Smooth muscle cell (in vitro differentiated cells): ENCODE results near the gene LTB4R2. TPM values are rescaled to one million over a fixed set of nuclear protein-coding genes. Genes with fewer than 3 reads are reported as not detected.

Experiments
- DNase-seq: peaks from one replicate; lab custom pipeline; 2025; ENCODE audit not compliant: unreplicated experiment; lab: John Stamatoyannopoulos, UW
- H2AFZ ChIP-seq: fragments of 200-600 bp; sonication (generic); 2 replicates; pipeline ENCODE4 v1.6.0; 2016; ENCODE audit warnings: antibody characterized with exemption, low read depth, mild to moderate bottlenecking
- H3F3A ChIP-seq: fragments of 200-600 bp; sonication (generic); 2 replicates; pipeline ENCODE4 v1.6.0; 2017; ENCODE audit warnings: antibody characterized with exemption, low read depth
- H3K27ac ChIP-seq: fragments of 200-600 bp; sonication (generic); 2 replicates; pipeline ENCODE4 v1.5.1; 2016; ENCODE audit warnings: low read depth, mild to moderate bottlenecking
- H3K27me3 ChIP-seq: fragments of 200-600 bp; sonication (generic); 2 replicates; pipeline ENCODE4 v1.6.1; 2016; ENCODE audit warnings: low read depth, mild to moderate bottlenecking
- H3K36me3 ChIP-seq: fragments of 200-600 bp; sonication (generic); 2 replicates; pipeline ENCODE4 v1.5.1; 2016; ENCODE audit warnings: low read depth
- H3K4me1 ChIP-seq: fragments of 200-600 bp; sonication (generic); 2 replicates; pipeline ENCODE4 v1.5.1; 2016; ENCODE audit warnings: low read depth
- H3K4me2 ChIP-seq: fragments of 200-600 bp; sonication (generic); 2 replicates; pipeline ENCODE4 v1.6.0; 2016; ENCODE audit warnings: mild to moderate bottlenecking
- H3K4me3 ChIP-seq: fragments of 200-600 bp; sonication (generic); 2 replicates; pipeline ENCODE4 v1.5.1; 2016; ENCODE audit warnings: mild to moderate bottlenecking
- H3K79me2 ChIP-seq: fragments of 200-600 bp; sonication (generic); 2 replicates; pipeline ENCODE4 v1.6.0; 2016; ENCODE audit warnings: low read depth, mild to moderate bottlenecking
- H3K9ac ChIP-seq: fragments of 200-600 bp; sonication (generic); 2 replicates; pipeline ENCODE4 v1.6.0; 2016; ENCODE audit warnings: low read depth
- H3K9me3 ChIP-seq: fragments of 200-600 bp; sonication (generic); replicated peaks from 2 replicates; pipeline ENCODE4 v1.5.1; 2016; ENCODE audit warnings: low read depth
- H4K20me1 ChIP-seq: fragments of 200-600 bp; sonication (generic); 2 replicates; pipeline ENCODE4 v1.6.0; 2016; ENCODE audit warnings: low read depth
- WGBS: methylation state at CpG from one replicate; pipeline ENCODE4 v1.1.7; 2016; ENCODE audit warnings: low lambda C conversion rate; 5-methylcytosine and 5-hydroxymethylcytosine counted together
- polyA plus RNA-seq: library from polyadenylated mRNA; unstranded; fragments of >200 nt; fragmentation: Nextera tagmentation; extraction: Ambion mirVana; gene quantifications from 2 replicates; pipeline ENCODE4 v1.2.1, GENCODE V29; 2016
- total RNA-seq: library from RNA; depleted of rRNA; stranded (reverse); fragments of >200 nt; gene quantifications from 2 replicates; pipeline ENCODE4 v1.2.3, GENCODE V29; 2014
- TF ChIP-seq, protein P1 (sequence below): fragments of 200-600 bp; sonication (generic); IDR thresholded peaks from 2 replicates; pipeline ENCODE4 v1.5.1; 2017; ENCODE audit warnings: borderline replicate concordance, mild to moderate bottlenecking, antibody characterized with exemption; ENCODE audit not compliant: insufficient read depth, poor library complexity, severe bottlenecking

Gene LTB4R2
- total and polyA plus RNA-seq, 2 experiments from 2014 or later, result 0.70 to 2.8 TPM

- Histone ChIP-seq H3K27me3 (no peaks in the 10 kb centered on the region), H3K9ac (no peak overlapping the region), H3K4me1 (no peaks in the 10 kb centered on the region), H3K27ac (peak overlapping the region; percentile 63), H3K36me3 (no peaks in the 10 kb centered on the region), H2AFZ (no peak overlapping the region), H3K4me3 (no peak overlapping the region), H3F3A (no peaks in the 10 kb centered on the region), H3K9me3 (no peaks in the 10 kb centered on the region), H3K4me2 (no peak overlapping the region), H3K79me2 (no peaks in the 10 kb centered on the region), H4K20me1 (no peaks in the 10 kb centered on the region)
- TF ChIP-seq, protein P1, sequence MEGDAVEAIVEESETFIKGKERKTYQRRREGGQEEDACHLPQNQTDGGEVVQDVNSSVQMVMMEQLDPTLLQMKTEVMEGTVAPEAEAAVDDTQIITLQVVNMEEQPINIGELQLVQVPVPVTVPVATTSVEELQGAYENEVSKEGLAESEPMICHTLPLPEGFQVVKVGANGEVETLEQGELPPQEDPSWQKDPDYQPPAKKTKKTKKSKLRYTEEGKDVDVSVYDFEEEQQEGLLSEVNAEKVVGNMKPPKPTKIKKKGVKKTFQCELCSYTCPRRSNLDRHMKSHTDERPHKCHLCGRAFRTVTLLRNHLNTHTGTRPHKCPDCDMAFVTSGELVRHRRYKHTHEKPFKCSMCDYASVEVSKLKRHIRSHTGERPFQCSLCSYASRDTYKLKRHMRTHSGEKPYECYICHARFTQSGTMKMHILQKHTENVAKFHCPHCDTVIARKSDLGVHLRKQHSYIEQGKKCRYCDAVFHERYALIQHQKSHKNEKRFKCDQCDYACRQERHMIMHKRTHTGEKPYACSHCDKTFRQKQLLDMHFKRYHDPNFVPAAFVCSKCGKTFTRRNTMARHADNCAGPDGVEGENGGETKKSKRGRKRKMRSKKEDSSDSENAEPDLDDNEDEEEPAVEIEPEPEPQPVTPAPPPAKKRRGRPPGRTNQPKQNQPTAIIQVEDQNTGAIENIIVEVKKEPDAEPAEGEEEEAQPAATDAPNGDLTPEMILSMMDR, result no peak
- WGBS, result 70% methylated on average over 6 of the region's 6 CpGs
- DNase-seq, result no peak
Measured at GRCh38 chr14:24264298-24264697, 45.6 kb upstream of the LTB4R2 start.

DNA sequence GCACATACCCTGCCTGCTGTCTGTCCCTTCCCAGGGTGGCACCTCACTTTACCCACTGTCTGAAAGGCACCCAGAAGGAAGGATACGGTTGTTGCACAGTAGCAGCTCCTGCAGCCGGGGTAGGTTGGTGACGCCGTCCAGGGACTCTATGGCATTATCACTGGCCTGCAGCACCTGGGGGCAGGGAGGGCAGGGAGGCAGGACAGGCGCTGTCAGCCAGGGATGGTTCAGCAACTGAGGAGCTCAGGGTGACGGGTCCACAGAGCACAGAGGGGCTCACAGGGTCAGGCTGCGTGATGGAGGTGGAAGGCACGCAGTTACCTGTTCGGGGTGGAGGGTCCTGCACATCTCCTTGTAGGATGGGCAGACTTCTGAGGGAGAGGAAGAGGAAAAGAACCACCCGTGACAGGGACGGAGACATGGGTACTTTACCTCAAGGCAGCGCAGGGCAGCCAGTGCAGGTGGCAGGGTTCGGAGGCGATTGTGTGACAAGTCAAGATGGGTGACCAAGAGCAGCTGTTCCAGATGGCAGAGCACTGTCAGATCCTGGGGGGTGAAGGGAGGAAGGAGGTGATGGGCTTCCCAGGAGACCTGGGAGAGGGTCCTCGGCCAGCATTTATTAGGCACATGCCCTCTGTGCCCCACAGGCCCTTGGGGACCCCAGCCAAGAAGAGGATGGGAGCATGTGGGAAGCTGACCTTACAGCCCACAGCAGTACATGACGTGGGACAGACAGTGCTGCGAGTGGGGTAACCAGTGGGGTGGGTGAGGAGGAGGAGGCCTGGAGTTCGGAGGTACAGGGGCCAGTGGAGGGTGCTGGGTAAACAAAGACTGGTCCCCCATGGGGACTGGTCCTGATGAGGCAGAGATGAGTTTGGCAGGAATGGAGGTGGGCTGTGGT, 43.3 kb upstream of the LTB4R2 start:
- no peak for DNase-seq
- no peak overlapping the region for H3K9ac ChIP-seq
- H3K36me3 ChIP-seq, result no peaks in the 10 kb centered on the region
- no peak overlapping the region for H2AFZ ChIP-seq
- no peaks in the 10 kb centered on the region for H3F3A ChIP-seq
- H3K27ac ChIP-seq, result no peak overlapping the region
- no peak overlapping the region for H3K4me3 ChIP-seq
- H3K79me2 ChIP-seq, result no peaks in the 10 kb centered on the region
- H4K20me1 ChIP-seq, result no peaks in the 10 kb centered on the region
- H3K9me3 ChIP-seq, result no peaks in the 10 kb centered on the region
- 89% methylated on average over 18 of the region's 18 CpGs for WGBS
- H3K4me2 ChIP-seq, result no peak overlapping the region
- TF ChIP-seq, protein P1, result no peak
- H3K27me3 ChIP-seq, result no peaks in the 10 kb centered on the region
- no peaks in the 10 kb centered on the region for H3K4me1 ChIP-seq

- no peak overlapping the region for H3K4me3 ChIP-seq
- DNase-seq, result no peak
- H3K9ac ChIP-seq, result no peak overlapping the region
- WGBS, result 98% methylated on average over 9 of the region's 9 CpGs
- H3K79me2 ChIP-seq, result no peaks in the 10 kb centered on the region
- no peaks in the 10 kb centered on the region for H4K20me1 ChIP-seq
- H3K27ac ChIP-seq, result no peak overlapping the region
- H3K9me3 ChIP-seq, result no peaks in the 10 kb centered on the region
- no peak overlapping the region for H3K4me2 ChIP-seq
- H2AFZ ChIP-seq, result no peak overlapping the region
- H3F3A ChIP-seq, result no peaks in the 10 kb centered on the region
- H3K36me3 ChIP-seq, result no peaks in the 10 kb centered on the region
- TF ChIP-seq, protein P1, result no peak
- H3K27me3 ChIP-seq, result no peaks in the 10 kb centered on the region
- no peaks in the 10 kb centered on the region for H3K4me1 ChIP-seq
Measured at GRCh38 chr14:24267516-24267915, 42.4 kb upstream of the LTB4R2 start.
